ENCODE data around the gene KCNK2. TPM values are rescaled to one million over a fixed set of nuclear protein-coding genes. Genes with fewer than 3 reads are reported as not detected.

The KCNK2 gene
- total and polyA plus RNA-seq, 8 donors = 0.10 to 0.26 (median 0.15) TPM; not detected in 2

DNA sequence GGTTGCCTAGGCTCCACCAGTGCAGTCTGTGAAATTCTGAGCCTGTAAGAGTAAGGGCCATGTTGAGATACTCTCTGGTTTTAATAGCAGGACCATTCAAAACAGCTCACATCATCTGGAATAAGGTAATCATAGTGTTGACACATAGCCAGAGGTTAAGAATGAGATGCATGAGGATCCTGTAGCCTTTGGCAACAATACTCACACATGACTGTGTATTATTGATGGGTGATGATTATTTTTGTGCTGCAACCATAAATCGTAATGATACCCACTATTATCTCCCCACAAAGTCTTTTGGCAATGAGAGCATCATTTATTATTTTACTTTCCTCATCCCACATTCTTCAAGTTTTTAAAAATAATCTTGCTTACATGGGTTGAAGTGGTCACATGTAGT, 35.5 kb downstream of the KCNK2 start:
- DNase-seq (no peak), ATAC-seq (no peak)
- no peaks in the 10 kb centered on the region for H3K36me3 ChIP-seq
- no peaks in the 10 kb centered on the region for H3K4me1 ChIP-seq
- no peaks in the 10 kb centered on the region for H3K27me3 ChIP-seq
- TF ChIP-seq CTCF (IDR thresholded peaks at IDR 0.05) = no peak
- H3K4me3 ChIP-seq = no peak overlapping the region
- no peak overlapping the region for H3K27ac ChIP-seq
- intact Hi-C loops (cut with DNase I) = no loop called here
- H3K9me3 ChIP-seq = no peaks in the 10 kb centered on the region

DNA sequence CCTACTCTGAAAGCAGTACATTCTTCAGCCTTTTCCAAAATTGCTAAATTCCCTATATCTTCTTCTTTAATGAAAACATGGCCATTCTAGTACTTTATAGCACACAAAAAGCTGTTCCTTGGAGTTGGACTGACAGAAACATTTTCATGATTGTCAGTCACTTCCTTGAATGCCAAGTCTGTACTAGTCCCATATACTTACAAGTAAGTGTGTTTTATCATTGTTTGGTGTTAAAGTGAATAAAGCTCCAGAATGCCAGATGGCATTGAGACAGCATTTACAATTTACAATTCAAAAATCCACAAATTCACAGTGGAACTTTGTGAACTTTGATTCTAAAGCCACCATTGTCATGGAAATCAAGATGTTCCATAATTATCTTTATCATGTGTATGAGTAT, 36.5 kb downstream of the KCNK2 start:
- no peak for ATAC-seq
- Histone ChIP-seq H3K36me3 (no peaks in the 10 kb centered on the region), H3K27ac (no peak overlapping the region), H3K27me3 (no peaks in the 10 kb centered on the region), H3K9me3 (no peaks in the 10 kb centered on the region), H3K4me1 (no peaks in the 10 kb centered on the region), H3K4me3 (no peak overlapping the region)
- intact Hi-C loops (cut with DNase I) = no loop called here
- TF ChIP-seq CTCF (IDR thresholded peaks at IDR 0.05) = no peak
- no peak for DNase-seq

GRCh38 chr1:215119719-215120365, 37.3 kb downstream of the KCNK2 start:
- H3K4me1 ChIP-seq = no peaks in the 10 kb centered on the region
- no peaks in the 10 kb centered on the region for H3K27me3 ChIP-seq
- no peak overlapping the region for H3K27ac ChIP-seq
- no peak for TF ChIP-seq CTCF (IDR thresholded peaks at IDR 0.05)
- ATAC-seq (no peak), DNase-seq (no peak)
- no peak overlapping the region for H3K4me3 ChIP-seq
- H3K9me3 ChIP-seq = no peaks in the 10 kb centered on the region
- H3K36me3 ChIP-seq = no peaks in the 10 kb centered on the region
- intact Hi-C loops (cut with DNase I) = no loop called here

DNA sequence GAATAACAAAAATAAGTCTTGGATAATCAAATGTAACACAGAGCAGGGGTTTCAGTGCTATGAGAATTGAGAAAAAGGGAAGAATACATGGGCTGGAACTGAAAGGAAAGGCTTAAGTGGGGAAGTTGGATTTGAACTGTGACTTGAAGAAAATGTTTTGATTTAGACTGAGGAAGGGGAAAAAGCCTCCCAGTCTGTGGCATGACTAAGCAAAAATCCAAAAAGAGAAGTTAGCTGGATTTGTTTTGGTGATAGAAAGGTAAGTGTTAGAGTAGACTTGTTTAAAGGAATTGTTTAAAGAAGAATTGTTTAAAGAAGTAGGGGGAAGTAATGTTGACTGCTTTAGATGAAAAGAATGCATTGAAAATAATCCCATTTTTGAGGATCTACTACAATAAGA, 46.0 kb downstream of the KCNK2 start:
- H3K36me3 ChIP-seq = no peaks in the 10 kb centered on the region
- no peak for DNase-seq
- ATAC-seq = no peak
- no peaks in the 10 kb centered on the region for H3K27me3 ChIP-seq
- intact Hi-C loops (cut with DNase I) = no loop called here
- H3K4me3 ChIP-seq = no peak overlapping the region
- no peaks in the 10 kb centered on the region for H3K4me1 ChIP-seq
- no peak for TF ChIP-seq CTCF (IDR thresholded peaks at IDR 0.05)
- H3K27ac ChIP-seq = no peak overlapping the region
- no peaks in the 10 kb centered on the region for H3K9me3 ChIP-seq

DNA sequence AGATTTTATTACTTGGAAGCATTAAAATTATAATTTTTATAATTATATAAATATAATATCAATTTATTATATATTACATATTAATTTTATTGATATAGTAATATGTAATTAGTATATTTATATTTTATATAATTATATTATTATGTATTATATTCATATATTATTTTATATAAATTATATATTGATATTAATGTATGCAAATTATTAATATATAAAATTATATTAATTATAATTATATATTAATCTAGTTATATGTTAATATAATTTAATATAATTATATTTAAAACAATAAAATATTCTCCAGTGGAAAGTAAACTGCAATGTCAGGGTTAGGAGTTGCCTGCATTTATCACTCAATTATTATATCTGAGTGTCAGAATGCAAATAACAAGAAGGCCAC, 48.8 kb downstream of the KCNK2 start:
- ATAC-seq = no peak
- Histone ChIP-seq H3K9me3 (no peaks in the 10 kb centered on the region), H3K4me3 (no peak overlapping the region), H3K36me3 (no peaks in the 10 kb centered on the region), H3K27ac (no peak overlapping the region), H3K27me3 (no peaks in the 10 kb centered on the region), H3K4me1 (no peaks in the 10 kb centered on the region)
- DNase-seq = no peak
- intact Hi-C loops (cut with DNase I) = no loop called here
- TF ChIP-seq CTCF (IDR thresholded peaks at IDR 0.05) = no peak

Data from left lung (tissue), 10 donors.